Stimulated activated CD4-positive, alpha-beta T cell treated with anti-CD3 and anti-CD28 coated beads, TNF-alpha, amount 100 ng/mL, for 1 hour (primary cell): ENCODE data around the gene TSHZ2.

ENCODE experiments used
- DNase-seq, 3 donors: peaks; one replicate each; pipeline ENCODE4 v3.0.0-alpha.2; 2020; ENCODE audit warnings: low read depth in 3 of 3, low spot score in 1 of 3

Gene TSHZ2

GRCh38 chr20:53124075-53124551 lies 152.0 kb downstream of the TSHZ2 start:
- no peak for DNase-seq

GRCh38 chr20:53124803-53125202 lies 152.6 kb downstream of the TSHZ2 start:
- DNase-seq: no peak

- no peak for DNase-seq
Observed at GRCh38 chr20:53126185-53126584, 154.0 kb downstream of the TSHZ2 start.

DNA sequence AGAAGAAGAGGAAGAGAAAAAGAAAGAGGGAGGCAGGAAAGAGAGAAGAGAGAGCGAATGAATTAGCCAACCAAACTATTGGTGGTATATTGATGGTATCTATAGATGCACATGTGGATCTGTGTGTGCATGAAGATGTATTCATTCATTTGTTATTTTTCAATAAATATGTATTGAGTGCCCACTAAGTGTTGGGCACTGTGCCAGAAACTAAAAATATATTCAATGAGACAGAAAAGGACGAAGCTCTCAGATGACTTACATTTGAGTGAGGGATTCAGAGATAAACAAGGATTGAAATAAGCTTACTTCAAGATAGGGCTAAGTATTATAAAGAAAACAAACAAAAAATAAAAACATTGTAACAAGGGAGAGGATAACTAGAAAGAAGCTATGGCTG lies 154.9 kb downstream of the TSHZ2 start:
- DNase-seq: no peak

DNA sequence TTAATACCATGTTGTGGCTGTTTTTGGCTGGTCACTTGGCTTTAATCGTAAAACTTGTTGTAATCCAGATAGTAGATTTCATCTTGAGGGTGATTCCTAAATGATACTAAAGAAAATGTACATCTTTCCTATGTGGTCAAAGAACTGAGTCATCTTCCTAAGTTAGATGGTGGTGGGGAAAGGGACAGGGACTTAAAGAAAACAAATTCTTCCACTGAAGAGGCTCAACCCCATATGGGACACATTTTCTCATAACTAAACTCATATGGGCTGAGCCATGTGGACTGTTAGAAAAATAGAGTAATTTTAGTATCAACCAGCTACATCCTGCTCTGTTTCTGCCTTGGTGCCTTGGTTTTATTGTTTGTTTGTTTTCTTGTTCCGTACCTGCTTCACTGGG lies 155.8 kb downstream of the TSHZ2 start:
- DNase-seq: no peak

DNA sequence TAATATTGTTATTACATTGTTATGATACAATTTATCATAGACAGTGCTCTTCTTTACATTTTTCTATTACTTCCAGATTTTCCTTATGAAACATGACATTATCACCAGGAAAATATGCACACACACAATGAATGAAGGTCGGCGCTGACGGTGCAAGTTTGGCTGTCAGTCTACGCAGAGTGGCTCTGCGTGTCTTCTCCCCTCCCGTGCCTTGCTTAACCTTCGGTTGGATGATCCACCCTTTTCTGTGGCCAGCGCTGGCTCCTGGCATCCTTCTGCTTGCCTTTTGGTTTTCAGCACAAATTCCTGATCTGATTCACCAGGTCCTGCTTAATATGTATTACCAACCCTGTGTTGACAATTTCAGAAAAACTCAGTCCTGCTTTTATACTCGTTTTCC lies 157.4 kb downstream of the TSHZ2 start:
- no peak for DNase-seq

GRCh38 chr20:53130795-53131194 lies 158.6 kb downstream of the TSHZ2 start:
- no peak for DNase-seq

DNA sequence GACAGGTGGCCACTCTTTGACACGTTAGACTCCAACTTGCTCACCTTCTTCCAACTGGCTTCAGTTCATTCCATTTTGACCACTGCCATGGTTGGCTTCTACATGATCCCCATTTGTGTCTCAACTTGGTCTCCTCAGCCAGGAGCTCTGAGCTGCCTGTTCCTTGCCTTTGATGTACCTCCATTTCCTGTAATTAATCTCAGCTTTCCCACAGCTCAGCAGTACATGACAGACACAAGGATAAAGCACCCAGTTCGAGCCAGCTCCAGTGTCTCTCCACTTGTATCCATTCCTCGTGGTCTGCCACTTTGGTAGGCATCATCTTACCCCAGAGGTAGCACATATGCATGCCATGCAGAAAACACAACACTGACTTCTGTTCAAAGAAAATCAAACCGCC lies 161.0 kb downstream of the TSHZ2 start:
- no peak for DNase-seq

GRCh38 chr20:53133628-53134027 lies 161.5 kb downstream of the TSHZ2 start:
- no peak for DNase-seq

GRCh38 chr20:53136473-53136872 lies 164.3 kb downstream of the TSHZ2 start:
- DNase-seq: no peak

- no peak for DNase-seq
Observed at GRCh38 chr20:53138454-53139262, 166.5 kb downstream of the TSHZ2 start.

GRCh38 chr20:53141201-53142050 lies 169.3 kb downstream of the TSHZ2 start:
- DNase-seq: no peak

DNA sequence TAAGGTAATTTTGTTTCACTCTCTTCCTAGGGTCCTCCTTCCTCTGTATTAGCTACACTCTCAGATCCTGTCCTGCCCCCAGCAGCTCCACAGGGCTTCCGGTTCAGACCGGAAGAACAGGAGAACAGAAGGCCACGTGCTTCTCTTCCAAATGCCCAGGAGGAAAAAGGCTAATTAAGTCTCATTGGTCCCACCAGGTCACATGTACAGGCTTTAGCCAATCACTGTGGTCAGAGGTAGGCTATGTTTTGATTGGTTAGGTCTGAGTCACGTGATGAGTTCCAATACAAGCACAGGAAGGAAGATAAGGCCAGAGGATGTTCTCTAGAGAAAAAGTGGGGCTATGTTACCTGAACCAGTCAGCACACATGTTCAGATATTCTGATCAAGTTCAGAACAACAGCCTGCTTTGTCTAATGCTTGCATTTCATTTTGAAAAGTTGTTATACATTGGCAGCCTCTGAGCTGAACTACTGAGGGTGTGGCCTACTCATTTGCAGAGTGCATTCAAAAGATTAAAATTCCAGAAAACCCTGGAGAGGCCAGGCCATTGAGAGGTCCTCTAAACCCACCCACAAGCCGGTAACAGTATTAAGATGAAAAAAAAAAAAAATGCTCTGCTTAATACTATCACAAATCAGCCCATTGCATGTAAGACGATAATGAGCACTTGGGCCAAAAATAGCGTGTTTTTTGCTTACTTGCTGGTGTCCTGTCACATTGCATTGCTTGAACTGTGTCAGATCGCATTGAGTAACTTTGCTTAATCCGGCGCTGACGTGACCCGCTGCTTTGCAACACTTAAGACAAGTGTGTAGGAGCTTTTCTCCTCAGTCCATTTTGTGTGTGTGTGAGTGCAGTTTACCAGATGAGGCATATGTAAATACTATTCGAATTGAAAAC lies 170.3 kb downstream of the TSHZ2 start:
- no peak for DNase-seq

- peak in 1 of 3 donors; percentile 26 for DNase-seq
Observed at GRCh38 chr20:53146201-53146891, 174.2 kb downstream of the TSHZ2 start.

GRCh38 chr20:53148771-53149147 lies 176.6 kb downstream of the TSHZ2 start:
- DNase-seq: no peak

- DNase-seq: no peak
Observed at GRCh38 chr20:53149148-53149889, 177.2 kb downstream of the TSHZ2 start.

DNA sequence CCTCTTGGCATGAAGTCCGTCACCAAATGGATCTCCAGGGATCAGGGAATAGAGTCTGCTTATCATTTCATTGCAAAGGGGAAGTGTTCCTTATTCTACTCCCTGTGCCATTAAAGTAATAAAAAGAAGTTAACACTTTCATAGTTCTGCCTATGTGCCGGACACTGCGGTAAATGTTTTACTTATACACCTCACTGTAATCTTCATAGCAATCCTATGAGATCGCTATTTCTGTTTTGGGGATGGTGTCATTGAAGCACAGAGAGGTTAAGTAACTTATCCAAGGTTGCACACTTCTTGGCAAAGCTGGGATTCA lies 177.7 kb downstream of the TSHZ2 start:
- no peak for DNase-seq

GRCh38 chr20:53150532-53150931 lies 178.4 kb downstream of the TSHZ2 start:
- no peak for DNase-seq

- DNase-seq: no peak
Observed at GRCh38 chr20:53152228-53152627, 180.1 kb downstream of the TSHZ2 start.

DNA sequence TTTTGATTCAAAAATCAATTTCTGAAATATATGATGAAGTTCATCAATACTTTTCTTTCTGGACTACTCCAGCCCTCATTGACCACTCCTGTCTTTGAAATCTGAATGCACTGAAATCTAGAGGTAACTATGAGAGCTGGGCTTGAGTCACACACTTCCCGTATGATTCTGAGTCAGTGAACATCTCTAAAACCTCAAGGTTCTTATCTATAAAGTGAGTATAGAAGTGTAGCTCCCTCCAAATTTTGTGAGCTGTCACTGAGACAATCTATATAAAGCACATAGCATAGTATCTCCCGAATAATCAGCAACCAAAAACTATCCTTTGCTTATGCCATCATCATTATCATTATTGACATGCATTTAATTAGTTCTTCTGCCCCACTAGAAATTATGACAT lies 182.4 kb downstream of the TSHZ2 start:
- DNase-seq: no peak
